RWPE1 (cell line): ENCODE results near the gene PHACTR3.

Experiments
- CTCF ChIA-PET: fragments of 350-600 bp; sonication (Branson Sonifier 250); formaldehyde crosslinking; extraction: SDS; loops from one replicate; lab custom pipeline; 2021; lab: Yijun Ruan, JAX
- POLR2A ChIA-PET: fragments of 400-600 bp; formaldehyde crosslinking; extraction: SDS; loops from one replicate; lab custom pipeline; 2020; ENCODE audit warnings: antibody characterized with exemption; ENCODE audit not compliant: low non-redundant PET; lab: Yijun Ruan, JAX
- DNase-seq: peaks from one replicate; pipeline ENCODE4 v3.0.0; 2012; ENCODE audit warnings: low spot score
- H3K27ac ChIP-seq: fragments of 450-650 bp; 2 replicates; pipeline ENCODE4 v1.5.1; 2017
- TF ChIP-seq, protein P1 (sequence below): fragments of 450-650 bp; conservative IDR thresholded peaks from 2 replicates; pipeline ENCODE4 v1.5.1; 2017; ENCODE audit warnings: low read depth, mild to moderate bottlenecking

PHACTR3 gene

DNA sequence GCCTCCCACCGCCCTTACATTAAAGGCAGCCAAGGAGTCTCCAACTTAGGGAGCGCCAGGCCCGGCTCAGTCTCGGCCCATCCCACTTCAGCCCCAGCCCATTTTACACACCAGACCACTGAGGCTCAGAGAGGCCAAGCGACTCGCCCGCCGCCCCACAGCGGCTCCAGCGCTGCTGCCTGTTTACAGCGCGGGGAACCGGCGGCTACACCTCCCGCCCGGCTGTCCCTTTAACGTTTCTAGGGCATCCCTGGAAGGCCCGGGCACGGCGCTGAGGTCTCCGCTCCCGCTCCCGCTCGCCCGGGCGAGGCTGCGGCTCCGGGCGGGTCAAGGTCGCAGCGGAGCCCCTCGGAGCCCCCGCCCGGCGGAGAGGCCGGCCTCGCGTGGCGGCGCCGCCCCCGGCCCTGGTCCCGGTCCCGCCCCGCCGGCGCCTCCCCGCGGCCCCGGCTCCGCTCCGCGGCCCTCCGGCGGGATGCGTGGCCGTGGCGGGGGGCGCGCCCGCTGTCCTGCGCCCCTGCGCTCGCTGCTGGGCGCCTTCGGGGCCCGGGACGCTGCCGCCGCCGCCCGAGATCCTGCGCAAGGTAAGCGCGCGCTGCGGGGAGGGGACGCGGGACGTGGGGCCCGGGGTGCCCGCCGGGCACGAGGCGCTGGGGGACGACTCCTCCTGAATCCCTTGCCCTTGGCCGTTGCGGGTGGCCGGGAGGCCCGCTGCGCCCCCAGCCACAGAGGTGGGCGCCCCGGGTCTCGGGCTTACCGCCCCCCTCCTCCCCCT lies 27.1 kb upstream of the PHACTR3 start:
- ChIA-PET POLR2A (no interaction called here), CTCF (interaction anchor here (0.7 kb wide), 1 partner anchor 26 kb away, joined by 4 read pairs; no protein-coding TSS in a partner anchor)
- TF ChIP-seq, protein P1, sequence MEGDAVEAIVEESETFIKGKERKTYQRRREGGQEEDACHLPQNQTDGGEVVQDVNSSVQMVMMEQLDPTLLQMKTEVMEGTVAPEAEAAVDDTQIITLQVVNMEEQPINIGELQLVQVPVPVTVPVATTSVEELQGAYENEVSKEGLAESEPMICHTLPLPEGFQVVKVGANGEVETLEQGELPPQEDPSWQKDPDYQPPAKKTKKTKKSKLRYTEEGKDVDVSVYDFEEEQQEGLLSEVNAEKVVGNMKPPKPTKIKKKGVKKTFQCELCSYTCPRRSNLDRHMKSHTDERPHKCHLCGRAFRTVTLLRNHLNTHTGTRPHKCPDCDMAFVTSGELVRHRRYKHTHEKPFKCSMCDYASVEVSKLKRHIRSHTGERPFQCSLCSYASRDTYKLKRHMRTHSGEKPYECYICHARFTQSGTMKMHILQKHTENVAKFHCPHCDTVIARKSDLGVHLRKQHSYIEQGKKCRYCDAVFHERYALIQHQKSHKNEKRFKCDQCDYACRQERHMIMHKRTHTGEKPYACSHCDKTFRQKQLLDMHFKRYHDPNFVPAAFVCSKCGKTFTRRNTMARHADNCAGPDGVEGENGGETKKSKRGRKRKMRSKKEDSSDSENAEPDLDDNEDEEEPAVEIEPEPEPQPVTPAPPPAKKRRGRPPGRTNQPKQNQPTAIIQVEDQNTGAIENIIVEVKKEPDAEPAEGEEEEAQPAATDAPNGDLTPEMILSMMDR = no peak
- no peak overlapping the region for H3K27ac ChIP-seq
- no peak for DNase-seq

DNA sequence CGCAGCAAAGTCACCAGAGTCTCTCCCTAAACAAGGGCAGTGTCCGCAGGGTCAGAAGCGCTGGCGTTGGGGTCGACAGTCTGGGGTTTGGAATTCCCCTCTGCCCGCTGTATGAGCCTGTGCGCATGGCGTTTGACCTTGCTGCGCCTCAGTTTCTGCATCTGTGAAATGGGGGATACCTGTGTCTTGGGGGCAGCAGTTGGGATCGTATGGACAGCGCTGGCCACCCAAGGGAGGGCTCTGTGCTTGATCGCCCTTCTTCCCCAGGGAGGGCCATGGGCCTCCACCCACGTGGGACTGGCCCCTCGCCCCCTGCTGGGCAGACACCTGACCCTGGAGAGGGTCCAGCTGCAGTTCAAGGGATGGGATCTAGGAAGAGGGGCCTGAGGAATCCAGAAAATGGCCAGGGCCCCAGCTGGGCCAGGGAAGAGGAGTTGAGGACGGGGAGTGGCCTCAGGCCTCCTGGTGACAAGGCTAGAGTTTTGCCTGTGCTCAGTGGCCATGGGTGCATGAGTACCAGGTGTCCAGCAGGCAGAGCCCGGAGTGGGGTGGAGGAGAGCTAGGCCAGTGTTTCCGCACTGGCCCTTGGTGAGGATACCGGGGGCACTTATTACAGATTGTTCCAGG lies 26.4 kb upstream of the PHACTR3 start:
- TF ChIP-seq, protein P1 = no peak
- DNase-seq = no peak
- CTCF ChIA-PET = no interaction called here
- POLR2A ChIA-PET = no interaction called here
- no peak overlapping the region for H3K27ac ChIP-seq

DNA sequence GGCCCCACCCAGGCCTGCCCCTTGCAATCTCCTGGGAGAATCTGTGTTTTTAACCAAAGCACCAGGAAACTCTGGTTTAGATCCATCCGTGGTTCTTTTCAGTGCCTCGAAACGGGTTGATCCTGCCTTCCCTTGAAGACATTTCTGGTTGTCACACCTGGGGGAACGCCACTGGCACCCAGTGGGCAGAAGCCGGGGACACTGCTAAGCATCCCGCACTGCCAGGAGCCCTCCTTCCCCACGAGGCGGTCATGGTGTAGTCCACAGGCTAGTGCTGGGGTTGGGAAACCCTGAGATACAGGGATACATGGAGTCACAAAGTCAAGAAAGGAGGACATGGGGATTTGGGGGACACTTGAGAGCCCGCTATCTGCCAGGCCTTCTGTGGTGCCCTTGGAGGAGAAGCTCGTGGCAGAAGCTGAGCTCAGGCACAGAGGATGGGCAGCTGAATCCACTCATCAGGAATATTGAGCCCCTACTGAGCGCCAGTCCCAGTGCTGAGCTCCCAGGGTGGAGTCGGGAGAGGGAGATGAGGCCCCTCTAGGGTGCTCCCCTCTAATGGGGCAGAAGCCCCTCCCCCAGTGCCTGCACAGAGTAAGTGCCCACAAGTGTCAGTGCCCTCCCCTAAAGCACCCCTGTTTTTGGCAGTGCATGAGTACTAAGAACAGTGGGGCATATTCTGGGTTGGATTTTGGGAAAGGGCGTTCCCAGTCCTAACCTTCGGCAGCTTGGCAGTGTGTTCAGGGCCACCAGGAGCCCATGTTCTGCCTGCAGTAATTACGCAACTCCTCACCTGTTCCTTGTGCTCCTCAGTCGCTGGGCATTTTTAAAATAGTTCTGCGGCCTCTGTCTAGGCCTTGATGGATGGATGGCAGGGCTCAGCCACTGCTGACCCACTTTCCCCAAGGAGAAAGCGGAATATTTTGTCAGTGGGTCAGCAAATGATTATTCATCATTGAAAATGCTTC lies 25.6 kb upstream of the PHACTR3 start:
- CTCF ChIA-PET = interaction anchor here (8.1 kb wide), 1 partner anchor 8 kb away, joined by 62 read pairs; no protein-coding TSS in a partner anchor
- TF ChIP-seq, protein P1 = no peak
- no peak overlapping the region for H3K27ac ChIP-seq
- POLR2A ChIA-PET = no interaction called here
- DNase-seq = no peak

DNA sequence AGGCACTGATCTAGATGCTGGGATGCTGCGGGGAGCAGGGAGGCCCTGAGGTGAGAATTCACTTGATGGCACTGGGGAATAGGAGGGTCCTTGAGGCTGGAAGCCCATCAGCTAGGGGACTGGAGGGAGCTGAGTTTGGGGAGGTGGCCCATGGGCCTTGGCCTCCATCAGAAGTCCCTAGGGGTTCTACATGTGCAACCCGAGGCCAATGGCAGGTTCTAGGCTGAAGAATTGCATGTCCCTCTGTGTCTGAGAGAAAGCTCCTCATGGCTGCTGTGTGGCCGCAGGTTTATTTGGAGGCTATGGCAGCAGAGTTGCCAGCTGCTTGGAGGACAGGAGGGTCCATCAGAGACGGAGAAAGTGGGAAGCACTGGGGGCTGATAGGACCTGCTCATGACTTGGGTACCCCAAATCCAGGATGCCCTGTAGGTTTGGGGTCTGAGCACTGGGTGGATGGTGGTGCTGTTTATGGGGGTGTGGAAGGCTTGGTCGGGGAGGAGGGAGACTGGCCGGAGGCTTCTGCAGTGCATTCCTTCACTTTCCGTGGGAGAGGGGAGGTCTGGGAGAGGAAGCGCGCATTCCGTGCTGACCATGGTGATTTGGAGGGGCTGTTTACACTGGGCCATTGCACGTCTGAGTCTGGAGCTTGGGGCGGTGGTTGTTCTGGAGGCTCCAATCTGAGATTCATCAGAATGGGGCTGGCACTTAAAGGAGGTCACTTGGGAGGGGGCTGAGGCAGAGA lies 24.8 kb upstream of the PHACTR3 start:
- H3K27ac ChIP-seq = no peak overlapping the region
- ChIA-PET CTCF (interaction anchor here (8.1 kb wide), 1 partner anchor 9 kb away, joined by 62 read pairs; no protein-coding TSS in a partner anchor), POLR2A (no interaction called here)
- TF ChIP-seq, protein P1 = no peak
- DNase-seq = no peak

DNA sequence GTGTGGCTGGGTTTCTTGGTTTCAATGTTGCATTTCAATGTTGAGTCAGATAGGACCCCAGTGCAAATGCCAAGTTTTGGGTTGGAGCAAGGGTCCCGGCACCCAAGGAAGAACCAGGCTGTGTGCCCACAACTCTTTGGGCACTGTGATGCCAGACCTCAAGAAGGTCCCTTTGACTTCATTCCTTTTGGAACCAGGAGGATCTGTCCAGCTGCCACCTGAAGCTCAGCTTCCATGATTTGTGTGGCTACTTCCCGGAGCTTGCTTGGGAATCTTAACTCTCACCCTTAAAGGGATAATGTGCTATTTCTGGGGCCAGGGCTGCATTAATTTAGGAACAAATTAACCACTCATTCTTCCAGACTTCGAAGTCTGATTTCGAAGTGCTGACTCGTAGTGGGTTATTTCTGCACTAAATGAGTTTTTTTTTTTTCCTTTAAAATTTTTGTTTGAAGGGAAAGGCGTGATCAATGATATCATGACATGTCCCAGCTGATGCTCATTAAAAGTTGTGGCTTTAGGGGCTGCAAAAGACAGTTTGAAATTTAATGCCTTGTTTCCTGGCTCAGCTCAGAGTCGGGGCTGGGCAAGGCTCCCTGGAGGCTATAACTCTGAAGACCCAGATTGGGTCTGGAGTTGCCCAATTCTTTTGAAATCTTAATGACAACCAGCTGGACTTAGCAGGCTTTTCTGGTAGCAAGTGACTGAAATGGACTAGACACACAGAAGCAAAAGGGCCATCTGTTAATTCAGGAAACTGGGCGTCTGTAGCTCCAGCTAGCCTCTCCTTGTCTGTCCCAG lies 24.0 kb upstream of the PHACTR3 start:
- CTCF ChIA-PET = interaction anchor here (1.2 to 8.1 kb wide), 2 partner anchors 9 to 18 kb away, joined by 6 to 62 read pairs; no protein-coding TSS in a partner anchor
- POLR2A ChIA-PET = no interaction called here
- H3K27ac ChIP-seq = no peak overlapping the region
- no peak for DNase-seq
- TF ChIP-seq, protein P1 = no peak
